ENCODE measurements around the gene CMTM1.

CMTM1 gene, protein sequence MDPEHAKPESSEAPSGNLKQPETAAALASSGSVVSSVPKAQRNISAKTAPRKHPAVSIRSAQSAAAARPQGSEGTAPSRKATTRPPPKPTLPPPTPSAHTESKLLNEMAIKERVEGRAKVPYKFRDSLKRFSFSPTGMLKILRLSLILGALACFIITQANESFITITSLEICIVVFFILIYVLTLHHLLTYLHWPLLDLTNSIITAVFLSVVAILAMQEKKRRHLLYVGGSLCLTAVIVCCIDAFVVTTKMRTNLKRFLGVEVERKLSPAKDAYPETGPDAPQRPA

DNA sequence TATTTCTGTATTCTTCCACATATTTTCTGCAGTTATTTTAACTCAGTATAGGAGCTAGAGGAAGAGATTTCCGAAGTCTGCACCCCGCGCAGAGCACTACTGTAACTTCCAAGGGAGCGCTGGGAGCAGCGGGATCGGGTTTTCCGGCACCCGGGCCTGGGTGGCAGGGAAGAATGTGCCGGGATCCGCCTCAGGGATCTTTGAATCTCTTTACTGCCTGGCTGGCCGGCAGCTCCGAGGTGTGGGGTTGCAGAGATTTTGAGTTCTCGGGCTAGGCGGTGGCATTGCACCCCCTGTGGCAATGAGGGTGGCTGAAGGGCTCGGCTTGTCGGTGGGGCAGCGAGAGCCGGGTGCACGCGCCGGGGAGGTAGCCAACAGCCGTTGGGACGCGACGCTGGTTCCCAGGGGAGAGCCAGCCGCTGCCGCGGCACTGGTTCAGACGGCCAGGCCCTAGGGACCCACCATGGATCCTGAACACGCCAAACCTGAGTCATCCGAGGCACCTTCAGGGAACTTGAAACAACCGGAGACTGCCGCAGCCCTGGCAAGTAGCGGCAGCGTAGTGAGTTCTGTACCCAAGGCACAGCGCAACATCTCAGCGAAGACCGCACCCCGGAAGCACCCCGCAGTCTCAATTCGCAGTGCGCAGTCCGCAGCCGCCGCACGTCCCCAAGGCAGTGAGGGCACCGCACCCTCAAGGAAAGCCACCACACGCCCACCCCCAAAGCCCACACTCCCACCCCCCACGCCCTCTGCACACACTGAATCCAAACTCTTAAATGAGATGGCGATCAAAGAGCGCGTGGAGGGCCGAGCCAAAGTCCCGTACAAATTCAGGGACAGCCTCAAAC, at the start of gene CMTM1:
Gene CMTM1, plus strand, starts transcription at position 389 of the 851 bp plus-strand sequence. Its CDS starts 75 bp downstream, at position 464.
- H3K27me3 ChIP-seq (ENCODE audit: insufficient read depth, low read length): no peaks in the 10 kb centered on the region
- peaks cover 13% of the 10 kb centered on the region for H3K79me2 ChIP-seq (ENCODE audit: control insufficient read depth, insufficient read depth, low read length, unreplicated experiment)
- H3K4me1 ChIP-seq (ENCODE audit: control insufficient read depth, insufficient read depth, low read length, unreplicated experiment): peaks cover 28% of the 10 kb centered on the region
- no peak within 1 kb of the TSS for H3K4me3 ChIP-seq (ENCODE audit: low read depth, low read length)
- no peak within 1 kb of the TSS for H2AFZ ChIP-seq (ENCODE audit: low read length, unreplicated experiment)
- no peak within 1 kb of the TSS for H3K27ac ChIP-seq (ENCODE audit: low read depth, low read length)
- peaks cover 13% of the 10 kb centered on the region for H3K36me3 ChIP-seq (ENCODE audit: insufficient read depth, low read length)

DNA sequence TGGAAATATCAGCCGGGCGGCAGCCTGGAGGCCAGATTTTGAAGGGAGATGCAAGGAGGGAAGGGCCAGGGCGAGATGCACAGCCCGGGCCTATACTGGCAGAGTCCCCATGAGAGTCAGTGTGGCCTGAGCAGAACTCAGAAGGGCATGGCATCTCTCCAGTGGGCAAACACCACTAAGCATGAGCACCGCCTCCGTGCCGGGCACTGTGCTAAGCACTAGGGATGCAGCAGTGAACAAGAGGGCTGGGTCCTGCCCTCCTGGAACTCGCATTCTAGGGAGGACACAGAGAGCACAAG, 49.8 kb upstream of the CMTM1 start:
- H3K27me3 ChIP-seq (ENCODE audit: insufficient read depth, low read length): no peaks in the 10 kb centered on the region
- peaks cover 60% of the 10 kb centered on the region for H3K4me1 ChIP-seq (ENCODE audit: control insufficient read depth, insufficient read depth, low read length, unreplicated experiment)
- no peak overlapping the region for H2AFZ ChIP-seq (ENCODE audit: low read length, unreplicated experiment)
- H3K4me3 ChIP-seq (ENCODE audit: low read depth, low read length): no peak overlapping the region
- peak overlapping the region; percentile 40 for H3K27ac ChIP-seq (ENCODE audit: low read depth, low read length)
- no peaks in the 10 kb centered on the region for H3K79me2 ChIP-seq (ENCODE audit: control insufficient read depth, insufficient read depth, low read length, unreplicated experiment)
- H3K36me3 ChIP-seq (ENCODE audit: insufficient read depth, low read length): no peaks in the 10 kb centered on the region

GRCh38 chr16:66516808-66517585, 49.2 kb upstream of the CMTM1 start:
- no peaks in the 10 kb centered on the region for H3K36me3 ChIP-seq (ENCODE audit: insufficient read depth, low read length)
- peak overlapping the region; percentile 75 for H3K27ac ChIP-seq (ENCODE audit: low read depth, low read length)
- H3K27me3 ChIP-seq (ENCODE audit: insufficient read depth, low read length): no peaks in the 10 kb centered on the region
- H3K4me3 ChIP-seq (ENCODE audit: low read depth, low read length): peak overlapping the region; percentile 36
- peaks cover 60% of the 10 kb centered on the region for H3K4me1 ChIP-seq (ENCODE audit: control insufficient read depth, insufficient read depth, low read length, unreplicated experiment)
- H3K79me2 ChIP-seq (ENCODE audit: control insufficient read depth, insufficient read depth, low read length, unreplicated experiment): no peaks in the 10 kb centered on the region
- peak overlapping the region; percentile 46 for H2AFZ ChIP-seq (ENCODE audit: low read length, unreplicated experiment)

- H3K79me2 ChIP-seq (ENCODE audit: control insufficient read depth, insufficient read depth, low read length, unreplicated experiment): no peaks in the 10 kb centered on the region
- H3K4me1 ChIP-seq (ENCODE audit: control insufficient read depth, insufficient read depth, low read length, unreplicated experiment): peaks cover 58% of the 10 kb centered on the region
- peak overlapping the region; percentile 75 for H3K27ac ChIP-seq (ENCODE audit: low read depth, low read length)
- no peaks in the 10 kb centered on the region for H3K36me3 ChIP-seq (ENCODE audit: insufficient read depth, low read length)
- peak overlapping the region; percentile 36 for H3K4me3 ChIP-seq (ENCODE audit: low read depth, low read length)
- peak overlapping the region; percentile 46 for H2AFZ ChIP-seq (ENCODE audit: low read length, unreplicated experiment)
- H3K27me3 ChIP-seq (ENCODE audit: insufficient read depth, low read length): no peaks in the 10 kb centered on the region
These were observed 48.5 kb upstream of the CMTM1 start for GRCh38 chr16:66517586-66518263.

GRCh38 chr16:66519482-66520373, 46.5 kb upstream of the CMTM1 start:
- Histone ChIP-seq H3K27me3 (ENCODE audit: insufficient read depth, low read length) (no peaks in the 10 kb centered on the region), H3K4me1 (ENCODE audit: control insufficient read depth, insufficient read depth, low read length, unreplicated experiment) (peaks cover 47% of the 10 kb centered on the region)

DNA sequence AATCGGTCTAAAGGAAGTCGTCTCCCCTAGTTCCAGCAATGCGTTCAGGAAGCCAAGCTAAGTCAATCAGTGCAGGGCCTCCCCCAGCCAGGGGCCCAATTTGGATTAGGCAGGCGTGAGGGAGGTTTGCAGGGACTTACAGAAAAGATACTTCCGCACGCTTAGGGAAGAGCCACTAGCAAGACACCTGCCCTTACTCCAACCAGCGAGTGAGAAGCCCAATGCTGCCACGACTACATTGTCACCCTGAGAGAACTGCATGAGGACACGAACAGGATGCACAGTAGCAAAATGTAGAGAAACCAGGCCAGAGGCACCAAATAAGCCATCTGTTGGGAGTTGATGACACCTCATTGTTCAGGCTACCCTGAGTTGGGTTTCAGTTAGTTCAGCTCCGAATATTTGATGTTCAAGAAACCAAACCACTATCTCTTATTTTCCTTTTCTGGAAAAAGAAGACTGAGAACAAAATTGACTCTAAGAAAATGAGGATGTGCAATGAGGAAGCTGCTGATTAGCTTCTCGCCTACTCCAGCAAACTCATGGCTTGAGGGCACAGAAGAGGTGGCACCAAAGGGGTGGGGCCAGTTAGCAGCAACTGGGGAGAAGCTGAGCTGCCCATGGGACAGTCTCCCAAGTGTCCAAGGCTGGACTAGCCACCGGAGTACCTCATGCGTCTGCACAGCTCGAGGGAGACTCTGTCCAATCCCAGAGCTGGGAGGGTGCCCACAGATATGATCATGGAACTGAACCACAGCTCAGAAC, 45.7 kb upstream of the CMTM1 start:
- no peak overlapping the region for H3K27ac ChIP-seq (ENCODE audit: low read depth, low read length)
- no peak overlapping the region for H2AFZ ChIP-seq (ENCODE audit: low read length, unreplicated experiment)
- H3K27me3 ChIP-seq (ENCODE audit: insufficient read depth, low read length): no peaks in the 10 kb centered on the region
- H3K36me3 ChIP-seq (ENCODE audit: insufficient read depth, low read length): no peaks in the 10 kb centered on the region
- H3K4me3 ChIP-seq (ENCODE audit: low read depth, low read length): no peak overlapping the region
- H3K79me2 ChIP-seq (ENCODE audit: control insufficient read depth, insufficient read depth, low read length, unreplicated experiment): no peaks in the 10 kb centered on the region
- H3K4me1 ChIP-seq (ENCODE audit: control insufficient read depth, insufficient read depth, low read length, unreplicated experiment): peaks cover 44% of the 10 kb centered on the region

More at GRCh38 chr16:66519482-66520373, 46.5 kb upstream of the CMTM1 start:
- Histone ChIP-seq H2AFZ (ENCODE audit: low read length, unreplicated experiment) (no peak overlapping the region), H3K4me3 (ENCODE audit: low read depth, low read length) (no peak overlapping the region), H3K36me3 (ENCODE audit: insufficient read depth, low read length) (no peaks in the 10 kb centered on the region), H3K27ac (ENCODE audit: low read depth, low read length) (no peak overlapping the region), H3K79me2 (ENCODE audit: control insufficient read depth, insufficient read depth, low read length, unreplicated experiment) (no peaks in the 10 kb centered on the region)

- peaks cover 38% of the 10 kb centered on the region for H3K4me1 ChIP-seq (ENCODE audit: control insufficient read depth, insufficient read depth, low read length, unreplicated experiment)
- H3K4me3 ChIP-seq (ENCODE audit: low read depth, low read length): no peak overlapping the region
- no peaks in the 10 kb centered on the region for H3K27me3 ChIP-seq (ENCODE audit: insufficient read depth, low read length)
- no peak overlapping the region for H3K27ac ChIP-seq (ENCODE audit: low read depth, low read length)
- H2AFZ ChIP-seq (ENCODE audit: low read length, unreplicated experiment): no peak overlapping the region
- no peaks in the 10 kb centered on the region for H3K36me3 ChIP-seq (ENCODE audit: insufficient read depth, low read length)
- no peaks in the 10 kb centered on the region for H3K79me2 ChIP-seq (ENCODE audit: control insufficient read depth, insufficient read depth, low read length, unreplicated experiment)
These were observed 45.0 kb upstream of the CMTM1 start for GRCh38 chr16:66521252-66521713.

DNA sequence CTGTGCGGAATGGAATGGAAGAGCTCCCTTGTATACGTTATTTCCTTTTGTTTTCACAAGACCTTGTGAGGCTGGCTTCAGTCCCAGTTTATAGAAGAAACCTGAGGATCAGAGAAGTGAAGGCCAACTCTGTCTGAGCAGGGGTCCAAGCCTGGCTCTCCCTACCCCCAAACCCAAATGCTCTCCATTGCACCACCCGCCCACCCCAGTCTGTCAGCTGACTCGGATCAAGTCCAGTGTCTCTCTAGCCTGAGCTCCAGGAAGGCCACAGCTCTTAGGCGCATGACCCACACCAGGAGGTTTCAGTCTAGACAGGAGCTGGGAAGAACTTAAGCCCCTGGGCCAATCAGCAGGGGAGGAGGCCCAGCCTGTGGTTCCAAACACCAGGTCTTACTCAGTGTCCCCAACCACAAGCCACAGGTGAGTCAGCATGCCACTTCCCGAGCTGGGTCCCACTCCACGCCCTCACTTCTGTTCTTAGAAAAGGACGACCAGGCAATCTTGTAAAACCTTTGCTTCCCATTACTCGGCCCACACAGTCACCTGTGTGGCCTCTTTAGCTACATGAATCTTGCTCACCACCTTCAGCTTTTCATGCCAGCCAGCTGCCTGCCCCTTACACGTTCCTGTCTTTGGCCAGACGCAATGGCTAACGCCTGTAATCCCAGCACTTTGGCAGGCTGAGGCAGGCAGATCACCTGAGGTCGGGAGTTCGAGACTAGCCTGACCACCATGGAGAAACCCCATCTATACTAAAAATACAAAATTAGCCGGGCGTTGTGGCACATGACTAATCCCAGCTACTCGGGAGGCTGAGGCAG, 44.1 kb upstream of the CMTM1 start:
- peaks cover 32% of the 10 kb centered on the region for H3K4me1 ChIP-seq (ENCODE audit: control insufficient read depth, insufficient read depth, low read length, unreplicated experiment)
- H3K4me3 ChIP-seq (ENCODE audit: low read depth, low read length): no peak overlapping the region
- H3K27me3 ChIP-seq (ENCODE audit: insufficient read depth, low read length): no peaks in the 10 kb centered on the region
- H2AFZ ChIP-seq (ENCODE audit: low read length, unreplicated experiment): no peak overlapping the region
- H3K36me3 ChIP-seq (ENCODE audit: insufficient read depth, low read length): no peaks in the 10 kb centered on the region
- H3K79me2 ChIP-seq (ENCODE audit: control insufficient read depth, insufficient read depth, low read length, unreplicated experiment): no peaks in the 10 kb centered on the region
- H3K27ac ChIP-seq (ENCODE audit: low read depth, low read length): no peak overlapping the region
